B cell (primary cell): Measurements from ENCODE around the gene WDR48. TPM values are rescaled to one million over a fixed set of nuclear protein-coding genes. Genes with fewer than 3 reads are reported as not detected.

Experiments used
- ATAC-seq: fragments of 200-7000 bp; cut with Tn5 transposase; one replicate; pipeline ENCODE4 v1.10.0; 2021; ENCODE audit warnings: low read depth, mild to moderate bottlenecking, moderate number of reproducible peaks, moderate library complexity
- CTCF ChIA-PET: fragments of 350-600 bp; sonication (Branson Sonifier 250); formaldehyde crosslinking; loops from one replicate; lab custom pipeline; 2021; ENCODE audit warnings: antibody characterized with exemption, inconsistent platforms; lab: Charles Lee
- POLR2A ChIA-PET: fragments of 350-600 bp; sonication (Branson Sonifier 250); formaldehyde crosslinking; loops from one replicate; lab custom pipeline; 2021; ENCODE audit warnings: antibody characterized with exemption; lab: Charles Lee
- DNase-seq: peaks from one replicate; pipeline ENCODE4 v3.0.0; 2013
- H2AFZ ChIP-seq: 2 replicates; pipeline ENCODE4 v1.6.1; 2012; ENCODE audit warnings: mild to moderate bottlenecking, low read depth, low read length; ENCODE audit not compliant: insufficient read depth, poor library complexity, severe bottlenecking
- H3K27ac ChIP-seq, 2 donors: 1 replicate in 1 of 2; 2 replicates in 1 of 2; pipeline ENCODE4 v1.5.1; 2012 to 2013; ENCODE audit warnings: low read length in 2 of 2, mild to moderate bottlenecking in 2 of 2, moderate library complexity in 1 of 2
- H3K27me3 ChIP-seq, 4 experiments: fragments of 200-600 bp in 1 of 4; sonication (generic) in 1 of 4; replicated peaks in 1 of 4; 1 replicate in 2 of 4; 2 replicates in 2 of 4; pipeline versions ENCODE4 v1.6.1 to v1.7.0; 2013 to 2016; ENCODE audit warnings: low read length in 3 of 4, mild to moderate bottlenecking in 2 of 4, mixed read lengths in 1 of 4, moderate library complexity in 1 of 4; ENCODE audit not compliant: insufficient read depth in 4 of 4, control insufficient read depth in 3 of 4; ENCODE audit errors: control extremely low read depth in 1 of 4
- H3K36me3 ChIP-seq, 2 experiments: replicated peaks in 1 of 2; 1 replicate in 1 of 2; 2 replicates in 1 of 2; pipeline versions ENCODE4 v1.6.1 to v1.7.1; 2013; ENCODE audit warnings: low read length in 1 of 2; ENCODE audit not compliant: insufficient read depth in 2 of 2, control insufficient read depth in 1 of 2; ENCODE audit errors: control extremely low read depth in 1 of 2, extremely low read depth in 1 of 2
- H3K4me1 ChIP-seq, 2 donors: fragments of 200-600 bp in 1 of 2; sonication (generic) in 1 of 2; 1 replicate in 1 of 2; 2 replicates in 1 of 2; pipeline versions ENCODE4 v1.5.1 to v1.6.1; 2013 to 2017; ENCODE audit warnings: low read length in 2 of 2; ENCODE audit not compliant: control insufficient read depth in 2 of 2, insufficient read depth in 2 of 2
- H3K4me2 ChIP-seq: replicated peaks from 2 replicates; pipeline ENCODE3; 2012; ENCODE audit warnings: mild to moderate bottlenecking, low read depth, low read length; ENCODE audit not compliant: poor library complexity, severe bottlenecking
- H3K4me3 ChIP-seq, 5 experiments: fragments of 200-600 bp in 1 of 5; sonication (generic) in 1 of 5; 1 replicate in 3 of 5; 2 replicates in 2 of 5; pipeline versions ENCODE4 v1.5.1 to v1.7.0; 2011 to 2016; ENCODE audit warnings: low read length in 4 of 5, mild to moderate bottlenecking in 4 of 5, low read depth in 2 of 5, control low read depth in 1 of 5, moderate library complexity in 1 of 5; ENCODE audit not compliant: insufficient read depth in 1 of 5; ENCODE audit errors: control extremely low read depth in 1 of 5, extremely low read depth in 1 of 5
- H3K79me2 ChIP-seq: fragments of 200-600 bp; sonication (generic); one replicate; pipeline ENCODE4 v1.6.0; 2016; ENCODE audit warnings: low read length; ENCODE audit not compliant: control insufficient read depth, insufficient read depth
- H3K9ac ChIP-seq: fragments of 200-600 bp; sonication (generic); 2 replicates; pipeline ENCODE4 v1.6.1; 2017; ENCODE audit warnings: mild to moderate bottlenecking, low read length, moderate library complexity
- H3K9me3 ChIP-seq, 3 donors: one replicate each; pipeline versions ENCODE4 v1.6.1 to v1.7.1; 2013; ENCODE audit warnings: low read length in 2 of 3; ENCODE audit not compliant: control insufficient read depth in 2 of 3, insufficient read depth in 1 of 3; ENCODE audit errors: control extremely low read depth in 1 of 3
- H4K20me1 ChIP-seq: 2 replicates; pipeline ENCODE4 v1.6.0; 2012; ENCODE audit warnings: mild to moderate bottlenecking, low read length; ENCODE audit not compliant: insufficient read depth, control insufficient read depth, poor library complexity, severe bottlenecking
- H3K27ac Mint-ChIP-seq: one replicate; pipeline ENCODE4 v1.8.0; 2021; ENCODE audit warnings: mixed read lengths
- H3K27me3 Mint-ChIP-seq: one replicate; pipeline ENCODE4 v1.8.0; 2021; ENCODE audit warnings: mixed read lengths
- H3K4me1 Mint-ChIP-seq: one replicate; pipeline ENCODE4 v1.8.0; 2021; ENCODE audit warnings: mixed read lengths
- H3K4me3 Mint-ChIP-seq: one replicate; pipeline ENCODE4 v1.8.0; 2021; ENCODE audit warnings: mixed read lengths
- H3K9me3 Mint-ChIP-seq: one replicate; pipeline ENCODE4 v1.8.0; 2022; ENCODE audit warnings: mixed read lengths; ENCODE audit not compliant: insufficient read depth
- EZH2 ChIP-seq: IDR thresholded peaks from 2 replicates; pipeline ENCODE4 v1.6.1; 2012; ENCODE audit warnings: borderline replicate concordance, low read depth, mild to moderate bottlenecking, moderate library complexity, low read length; ENCODE audit not compliant: insufficient read depth, poor library complexity, severe bottlenecking
- WGBS: methylation state at CpG from one replicate; pipeline ENCODE4 v1.1.5; 2013; ENCODE audit warnings: missing lambda C conversion rate; ENCODE audit not compliant: insufficient coverage; 5-methylcytosine and 5-hydroxymethylcytosine counted together
- intact Hi-C: fragments of 100-400 bp; cut with micrococcal nuclease; formaldehyde crosslinking; loops from one replicate; pipeline ENCODE4 v1.10.0; 2022
- polyA plus RNA-seq: library from polyadenylated mRNA; depleted of rRNA; stranded (reverse); fragments of >200 nt; gene quantifications from 2 replicates; pipeline ENCODE4 v1.2.3, GENCODE V29; 2012
- total RNA-seq, 2 donors: library from RNA; stranded (reverse); fragments of 120-200 nt in 1 of 2; gene quantifications; 1 replicate in 1 of 2; 2 replicates in 1 of 2; pipeline versions ENCODE4 v1.2.3 to v1.2.4, GENCODE V29; 2013 to 2022
- TF ChIP-seq, protein P1 (sequence below): fragments of 200-600 bp; IDR thresholded peaks from one replicate; pipeline ENCODE4 v1.8.0; 2022; ENCODE audit warnings: antibody characterized with exemption, mild to moderate bottlenecking

The WDR48 gene
- total and polyA plus RNA-seq, 2 donors (not counting 1 experiment from before 2014, with no cell fraction given) = 20.8 to 68.6 TPM

DNA sequence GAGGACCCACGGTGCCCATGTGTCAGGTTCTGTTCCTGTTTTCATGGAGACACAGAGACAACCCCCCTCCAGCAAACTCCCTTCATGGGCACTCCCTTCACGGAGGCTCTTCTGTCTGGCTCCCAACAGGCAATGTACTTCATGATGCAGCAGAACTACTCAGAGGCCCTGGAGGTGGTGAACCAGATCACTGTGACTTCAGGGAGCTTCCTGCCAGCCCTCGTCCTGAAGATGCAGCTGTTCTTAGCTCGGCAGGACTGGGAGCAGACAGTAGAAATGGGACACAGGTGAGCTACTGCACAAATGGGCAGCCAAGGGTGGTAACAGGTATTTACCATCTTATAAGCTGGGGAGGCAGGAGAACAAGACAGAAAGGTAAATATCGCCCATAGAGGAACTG, 62.6 kb downstream of the WDR48 start:
- no peak overlapping the region for H3K27ac ChIP-seq
- no peak overlapping the region for H3K4me2 ChIP-seq
- peaks cover 14% of the 10 kb centered on the region for H3K4me1 Mint-ChIP-seq
- no peak overlapping the region for H2AFZ ChIP-seq
- intact Hi-C loops = no loop called here
- DNase-seq = no peak
- H3K4me1 ChIP-seq = peaks cover 11 to 17% of the 10 kb centered on the region in 2 donors
- no peak overlapping the region for H3K4me3 Mint-ChIP-seq
- no peaks in the 10 kb centered on the region for H3K27me3 ChIP-seq
- no peak overlapping the region for H3K4me3 ChIP-seq
- 60% methylated on average over 5 of the region's 5 CpGs for WGBS
- no peaks in the 10 kb centered on the region for H3K79me2 ChIP-seq
- TF ChIP-seq, protein P1, sequence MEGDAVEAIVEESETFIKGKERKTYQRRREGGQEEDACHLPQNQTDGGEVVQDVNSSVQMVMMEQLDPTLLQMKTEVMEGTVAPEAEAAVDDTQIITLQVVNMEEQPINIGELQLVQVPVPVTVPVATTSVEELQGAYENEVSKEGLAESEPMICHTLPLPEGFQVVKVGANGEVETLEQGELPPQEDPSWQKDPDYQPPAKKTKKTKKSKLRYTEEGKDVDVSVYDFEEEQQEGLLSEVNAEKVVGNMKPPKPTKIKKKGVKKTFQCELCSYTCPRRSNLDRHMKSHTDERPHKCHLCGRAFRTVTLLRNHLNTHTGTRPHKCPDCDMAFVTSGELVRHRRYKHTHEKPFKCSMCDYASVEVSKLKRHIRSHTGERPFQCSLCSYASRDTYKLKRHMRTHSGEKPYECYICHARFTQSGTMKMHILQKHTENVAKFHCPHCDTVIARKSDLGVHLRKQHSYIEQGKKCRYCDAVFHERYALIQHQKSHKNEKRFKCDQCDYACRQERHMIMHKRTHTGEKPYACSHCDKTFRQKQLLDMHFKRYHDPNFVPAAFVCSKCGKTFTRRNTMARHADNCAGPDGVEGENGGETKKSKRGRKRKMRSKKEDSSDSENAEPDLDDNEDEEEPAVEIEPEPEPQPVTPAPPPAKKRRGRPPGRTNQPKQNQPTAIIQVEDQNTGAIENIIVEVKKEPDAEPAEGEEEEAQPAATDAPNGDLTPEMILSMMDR = no peak
- TF ChIP-seq EZH2 = no peak
- H4K20me1 ChIP-seq = no peaks in the 10 kb centered on the region
- ChIA-PET POLR2A (no interaction called here), CTCF (interaction anchor here (0.6 kb wide), 1 partner anchor 36 kb away, joined by 3 read pairs; no protein-coding TSS in a partner anchor)
- H3K9me3 Mint-ChIP-seq = no peaks in the 10 kb centered on the region
- no peak for ATAC-seq
- H3K27me3 Mint-ChIP-seq = no peaks in the 10 kb centered on the region
- peaks cover 0 to 55% of the 10 kb centered on the region in 2 experiments for H3K36me3 ChIP-seq
- H3K27ac Mint-ChIP-seq = peak overlapping the region; percentile 15
- no peak overlapping the region for H3K9ac ChIP-seq
- no peaks in the 10 kb centered on the region for H3K9me3 ChIP-seq

DNA sequence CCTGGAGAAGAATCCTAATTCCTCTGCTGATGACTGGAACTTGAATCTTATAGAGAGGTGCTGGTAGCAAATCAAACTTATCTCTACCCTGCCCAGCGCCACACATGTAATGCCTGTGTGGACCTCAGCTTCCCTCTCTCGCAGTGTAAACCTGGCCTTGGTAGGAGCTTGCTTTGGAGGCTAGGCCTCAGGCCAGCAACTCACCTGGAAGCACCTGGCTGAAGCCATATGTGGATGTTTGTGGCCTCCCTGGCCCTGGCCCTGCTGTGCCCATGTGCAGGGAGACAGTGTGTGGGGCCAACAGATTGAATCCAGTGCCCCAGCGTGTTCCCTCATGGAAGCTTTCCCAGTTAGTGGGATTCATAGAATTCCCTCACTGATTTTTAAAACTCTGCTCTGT, 64.1 kb downstream of the WDR48 start:
- Histone ChIP-seq H3K27me3 (no peaks in the 10 kb centered on the region), H3K79me2 (no peaks in the 10 kb centered on the region), H3K4me2 (no peak overlapping the region), H4K20me1 (no peaks in the 10 kb centered on the region), H3K9ac (no peak overlapping the region), H3K36me3 (peaks cover 0 to 54% of the 10 kb centered on the region in 2 experiments), H3K4me1 (peaks cover 8 to 16% of the 10 kb centered on the region in 2 donors), H3K4me3 (no peak overlapping the region), H2AFZ (no peak overlapping the region), H3K27ac (no peak overlapping the region), H3K9me3 (no peaks in the 10 kb centered on the region)
- CTCF ChIA-PET = interaction anchor here (0.9 to 1.2 kb wide), 5 partner anchors 8 to 174 kb away, joined by 3 to 5 read pairs (median 4); partner anchors contain the start of genes GORASP1 and TTC21A
- no peaks in the 10 kb centered on the region for H3K27me3 Mint-ChIP-seq
- no peak overlapping the region for H3K4me3 Mint-ChIP-seq
- intact Hi-C loops = no loop called here
- ATAC-seq (no peak), DNase-seq (no peak)
- H3K27ac Mint-ChIP-seq = no peak overlapping the region
- no peaks in the 10 kb centered on the region for H3K9me3 Mint-ChIP-seq
- H3K4me1 Mint-ChIP-seq = peaks cover 15% of the 10 kb centered on the region
- POLR2A ChIA-PET = interaction anchor here (0.7 kb wide), 1 partner anchor 101 kb away, joined by 5 read pairs; no protein-coding TSS in a partner anchor
- WGBS = 100% methylated on average over 1 of the region's 3 CpGs
- no peak for TF ChIP-seq EZH2
- TF ChIP-seq, protein P1 = no peak
